HG02610 (cell line): ENCODE data around the gene IPCEF1.
A peak's percentile ranks its signal among the peaks of the same experiment; 100 is the strongest.
"Not testable (repeated sequence)": the region's sequence is repeated elsewhere in the genome, so short reads cannot be mapped to it uniquely, and the experiment has no call there.

Experiments used
- ATAC-seq: cut with Tn5 transposase; IDR thresholded peaks from one replicate; pipeline ENCODE4 v1.9.1; 2021; ENCODE audit warnings: mild to moderate bottlenecking, moderate library complexity; ENCODE audit not compliant: unreplicated experiment

Gene IPCEF1

DNA sequence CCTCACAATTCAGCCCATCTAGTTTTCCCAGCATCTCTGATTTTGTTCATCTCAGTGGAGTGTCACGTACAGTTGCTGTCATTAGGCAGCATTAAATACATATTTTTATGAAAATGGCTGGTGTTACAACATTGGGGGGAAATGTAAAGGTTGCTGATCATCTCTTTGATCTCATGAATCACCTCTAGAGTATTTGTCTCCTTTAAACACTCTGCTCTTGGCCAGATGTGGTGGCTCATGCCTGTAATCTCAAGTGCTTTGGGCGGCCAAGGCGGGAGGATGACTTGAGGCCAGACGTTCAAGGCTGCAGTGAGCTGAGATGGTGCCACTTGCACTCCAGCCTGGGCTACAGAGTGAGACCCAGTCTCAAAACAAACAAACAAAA, 128.1 kb downstream of the IPCEF1 start:
- no peak for ATAC-seq

- no peak for ATAC-seq
Measured at GRCh38 chr6:154227862-154228520, 128.6 kb downstream of the IPCEF1 start.

DNA sequence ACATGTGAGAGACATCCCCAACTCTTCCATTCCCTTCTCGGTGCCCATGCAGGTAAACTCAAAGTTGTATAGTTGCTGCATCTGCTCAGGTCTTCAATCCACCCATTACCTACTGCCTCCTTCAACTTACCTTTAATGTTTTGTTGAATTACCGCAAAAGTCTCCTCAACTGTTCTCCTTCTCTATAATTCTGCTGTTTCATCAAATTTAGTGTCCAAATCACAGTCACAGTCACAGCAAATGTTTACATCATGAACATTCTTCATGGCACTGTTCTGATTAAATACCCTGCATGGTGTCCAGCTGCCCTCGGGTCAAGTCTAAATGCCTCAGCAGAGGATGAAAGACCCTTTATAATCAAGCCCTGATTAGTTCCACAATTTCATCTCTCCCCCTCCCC, 130.1 kb downstream of the IPCEF1 start:
- ATAC-seq, result no peak

DNA sequence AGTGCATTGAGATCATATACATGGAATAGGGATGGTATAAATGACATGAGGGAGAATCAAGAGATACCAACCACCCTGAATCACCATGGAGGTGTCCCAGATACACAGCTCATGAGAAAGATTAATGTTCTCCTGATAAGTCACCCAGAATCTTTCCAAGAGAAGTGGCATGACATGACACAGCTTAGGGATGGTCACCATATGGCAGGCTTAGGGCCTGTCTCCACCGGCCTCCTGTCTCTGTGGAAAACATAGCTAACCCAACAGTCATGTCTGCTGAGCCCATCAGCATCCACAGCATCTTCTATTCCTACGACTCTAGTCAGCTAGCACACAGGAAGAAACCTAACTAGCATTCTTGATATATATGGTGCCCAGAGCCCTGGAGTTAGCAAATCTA, 133.3 kb downstream of the IPCEF1 start:
- no peak for ATAC-seq

- no peak for ATAC-seq
Measured at GRCh38 chr6:154222716-154223115, 133.9 kb downstream of the IPCEF1 start.

- no peak for ATAC-seq
Measured at GRCh38 chr6:154219250-154219649, 137.4 kb downstream of the IPCEF1 start.

- ATAC-seq, result no peak
Measured at GRCh38 chr6:154218787-154219186, 137.8 kb downstream of the IPCEF1 start.

- no peak for ATAC-seq
Measured at GRCh38 chr6:154218301-154218700, 138.3 kb downstream of the IPCEF1 start.

DNA sequence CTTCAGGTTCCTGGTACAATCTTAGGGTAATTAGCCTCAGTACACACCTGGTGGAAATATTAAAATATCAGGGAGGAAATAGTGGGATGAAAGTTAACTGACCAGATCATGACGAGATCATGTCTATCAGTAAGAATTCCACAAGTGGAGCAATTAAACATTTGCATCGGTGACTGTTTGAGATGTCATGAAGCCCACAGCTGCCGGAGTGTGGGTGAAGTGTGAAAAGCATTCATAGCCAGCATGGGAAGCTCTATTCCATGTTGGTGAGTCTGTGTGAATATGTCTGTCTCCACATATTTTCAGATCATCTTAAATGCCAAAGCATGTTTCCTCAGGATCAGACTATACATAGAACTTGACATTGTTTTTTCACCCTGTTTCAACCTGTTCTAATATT, 142.8 kb downstream of the IPCEF1 start:
- no peak for ATAC-seq

DNA sequence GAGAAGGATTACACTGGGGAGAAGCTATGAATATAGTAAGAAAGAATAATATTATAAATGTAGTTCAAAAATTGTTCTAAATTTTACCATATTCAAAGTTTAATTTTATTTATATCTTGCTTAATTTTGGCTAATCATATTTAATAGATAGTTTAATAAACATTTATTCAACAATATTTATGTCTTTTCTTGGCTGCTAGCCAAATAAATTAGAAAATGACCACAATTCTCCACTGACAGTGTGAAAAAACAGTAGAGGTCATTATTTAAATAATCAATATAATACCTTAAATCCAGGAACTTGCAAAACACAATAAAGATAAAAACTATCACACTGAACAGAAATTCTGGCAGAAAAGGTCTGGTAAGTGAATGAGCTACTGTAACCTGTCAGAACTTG, 145.9 kb downstream of the IPCEF1 start:
- no peak for ATAC-seq

DNA sequence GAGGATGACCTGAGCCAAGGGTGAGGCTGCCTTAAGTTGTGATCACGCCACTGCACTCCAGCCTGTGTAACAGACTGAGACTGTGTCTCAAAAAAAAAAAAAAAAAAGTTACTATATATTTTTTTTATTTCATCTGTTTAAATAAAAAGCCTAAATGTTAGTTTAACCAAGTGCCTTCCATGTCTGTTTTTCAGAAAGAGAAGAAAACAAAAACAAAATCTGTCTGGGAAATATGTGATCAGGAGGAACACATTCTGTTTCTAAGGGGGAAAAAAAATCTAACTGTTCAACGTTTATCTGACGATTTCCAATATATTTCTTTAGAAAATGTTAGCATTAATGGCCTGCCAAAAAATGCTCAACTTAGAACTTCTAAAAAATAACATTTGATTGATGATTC, 147.0 kb downstream of the IPCEF1 start:
- ATAC-seq, result no peak

DNA sequence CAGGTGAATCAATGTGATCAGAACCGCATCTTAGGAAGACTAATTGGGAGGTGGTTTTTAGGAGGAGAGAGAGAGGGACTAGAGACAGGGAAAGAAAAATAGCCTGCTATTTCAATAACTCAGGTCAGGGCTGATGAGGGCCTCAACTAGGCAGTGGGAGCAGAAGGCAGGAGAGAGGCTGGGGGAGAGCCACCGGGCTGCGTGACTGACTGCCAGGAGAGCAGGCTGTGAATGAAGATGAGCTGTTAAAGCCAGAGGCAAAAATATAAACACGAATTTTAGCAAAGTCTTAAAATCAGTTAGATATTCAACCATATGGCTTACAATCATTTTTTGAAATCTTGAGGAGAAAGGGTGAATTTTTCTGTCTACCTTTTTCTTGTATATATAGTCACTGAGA, 149.6 kb downstream of the IPCEF1 start:
- no peak for ATAC-seq

DNA sequence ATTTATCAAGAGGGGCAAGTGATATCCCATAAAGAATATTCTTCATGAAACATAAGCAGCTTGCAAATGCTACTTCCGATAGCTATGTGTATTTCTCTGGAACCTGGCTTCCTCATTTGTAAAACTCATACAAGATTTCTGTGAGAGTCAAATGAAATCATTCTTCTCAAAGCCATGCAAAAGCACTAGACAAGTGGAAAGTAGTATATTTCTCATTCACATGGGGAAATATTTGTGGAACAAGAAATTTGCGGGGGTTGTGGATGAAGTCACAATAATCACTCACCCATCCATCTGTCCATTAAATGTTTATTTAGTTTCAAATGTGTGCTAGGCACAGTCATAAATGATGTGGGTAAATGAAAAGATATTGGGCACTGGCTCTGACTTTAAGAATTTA, 150.5 kb downstream of the IPCEF1 start:
- no peak for ATAC-seq

DNA sequence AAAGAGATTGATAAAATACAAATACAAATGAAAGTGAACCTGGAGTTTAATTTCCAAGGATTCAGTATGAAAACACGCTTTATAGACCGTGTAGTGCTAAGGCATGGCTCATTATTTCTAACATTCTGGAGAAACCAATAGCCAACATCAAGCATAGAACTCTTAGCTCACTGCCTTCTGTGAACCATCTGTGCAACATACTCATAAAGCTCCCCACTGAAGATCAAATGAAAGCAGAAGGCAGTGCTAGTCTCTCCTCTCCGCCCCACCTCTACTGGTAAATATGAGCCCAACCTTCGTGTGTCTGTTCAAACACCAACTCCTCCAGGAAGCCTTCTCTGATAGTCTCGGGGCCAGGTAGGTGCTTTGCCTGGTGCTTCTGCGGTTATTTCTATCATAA, 153.6 kb downstream of the IPCEF1 start:
- no peak for ATAC-seq

DNA sequence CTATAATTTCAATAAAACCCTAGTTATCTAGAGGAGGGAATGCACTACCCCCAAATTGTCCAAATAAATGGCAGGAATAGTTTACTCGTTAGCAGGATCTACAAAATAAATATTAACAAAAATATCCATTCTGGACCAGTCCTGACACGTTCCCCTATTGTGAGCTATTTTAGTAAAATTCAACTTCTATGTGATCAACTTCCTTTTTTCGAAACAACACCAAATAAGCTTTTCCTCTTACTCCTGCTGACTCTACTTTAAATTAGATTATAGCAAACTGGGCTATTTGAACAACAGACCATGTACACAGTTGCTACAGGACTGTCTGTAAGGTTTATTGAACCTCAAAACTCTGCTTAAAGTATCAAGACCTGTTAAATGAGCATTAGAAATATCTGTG, 154.3 kb downstream of the IPCEF1 start:
- ATAC-seq, result no peak

DNA sequence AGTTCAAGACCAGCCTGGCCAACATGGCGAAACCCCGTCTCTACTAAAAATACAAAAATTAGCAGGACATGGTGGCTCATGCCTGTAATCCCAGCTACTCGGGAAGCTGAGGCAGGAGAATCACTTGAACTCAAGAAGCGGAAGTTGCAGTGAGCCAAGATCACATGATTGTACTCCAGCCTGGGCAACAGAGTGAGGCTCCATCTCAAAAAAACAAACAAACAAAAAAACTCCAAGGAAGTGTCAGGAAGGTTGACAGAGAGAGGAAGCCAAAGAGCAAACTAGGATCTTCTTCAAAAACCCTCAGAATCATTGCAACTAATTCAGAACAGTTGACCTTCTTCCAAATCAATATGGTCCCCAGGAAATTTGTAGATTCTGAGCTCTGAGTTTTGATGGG, 154.9 kb downstream of the IPCEF1 start:
- not testable (repeated sequence) for ATAC-seq

DNA sequence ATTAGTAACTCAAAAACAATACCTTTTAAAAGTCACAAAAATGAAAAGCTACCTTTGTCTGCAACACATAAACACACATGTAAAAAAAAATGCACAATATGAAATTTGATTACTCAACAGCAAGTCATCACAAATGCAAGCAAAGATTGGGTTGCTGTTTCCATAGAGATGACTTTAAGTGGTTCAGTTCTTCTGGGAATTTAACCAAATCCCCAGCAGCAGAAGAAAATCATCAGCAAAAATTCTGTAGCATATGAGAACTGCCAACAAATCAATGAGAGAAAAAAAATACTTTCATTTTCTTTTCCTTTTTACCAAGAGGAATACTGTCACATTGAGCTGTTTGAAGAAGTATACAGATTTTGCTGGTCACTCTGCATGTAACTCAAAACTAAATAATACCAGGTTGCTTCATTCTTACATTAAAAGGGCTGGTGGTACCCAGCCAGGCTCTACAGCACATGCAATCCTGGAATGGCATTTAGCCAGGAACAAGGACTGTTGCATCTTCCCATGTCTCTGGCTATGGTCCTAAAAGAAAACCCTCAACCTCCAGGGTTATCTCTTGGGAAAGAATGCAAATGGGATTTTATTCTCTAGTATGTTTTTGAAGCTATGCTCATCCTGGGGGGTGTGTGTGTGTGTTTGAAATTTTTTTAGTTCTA, 159.3 kb downstream of the IPCEF1 start:
- no peak for ATAC-seq

DNA sequence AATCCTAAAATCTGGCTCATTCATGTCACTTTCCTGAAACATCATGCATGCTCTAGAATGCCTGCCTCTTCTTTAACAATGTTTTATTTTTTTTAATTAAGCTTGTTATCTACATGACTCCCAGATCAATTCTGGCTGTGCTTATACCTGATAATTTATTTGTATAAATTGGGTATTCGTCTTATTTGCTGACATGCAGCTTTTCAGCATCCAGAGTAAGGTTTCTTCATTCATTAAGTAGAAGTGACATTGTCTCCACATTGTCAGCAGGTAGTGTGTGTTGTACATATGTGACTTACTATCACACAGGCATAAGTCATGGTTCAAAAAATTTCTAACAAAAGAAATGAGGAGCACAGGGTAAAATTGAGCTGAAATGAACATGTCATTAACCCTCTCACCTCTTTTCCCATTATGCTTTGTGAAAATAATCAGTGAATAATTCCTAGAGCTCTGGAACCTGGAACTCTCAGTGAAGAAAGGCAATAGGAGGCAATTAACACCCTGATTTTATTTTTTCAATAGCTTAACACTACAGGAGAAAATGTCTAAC, 160.2 kb downstream of the IPCEF1 start:
- ATAC-seq, result no peak

DNA sequence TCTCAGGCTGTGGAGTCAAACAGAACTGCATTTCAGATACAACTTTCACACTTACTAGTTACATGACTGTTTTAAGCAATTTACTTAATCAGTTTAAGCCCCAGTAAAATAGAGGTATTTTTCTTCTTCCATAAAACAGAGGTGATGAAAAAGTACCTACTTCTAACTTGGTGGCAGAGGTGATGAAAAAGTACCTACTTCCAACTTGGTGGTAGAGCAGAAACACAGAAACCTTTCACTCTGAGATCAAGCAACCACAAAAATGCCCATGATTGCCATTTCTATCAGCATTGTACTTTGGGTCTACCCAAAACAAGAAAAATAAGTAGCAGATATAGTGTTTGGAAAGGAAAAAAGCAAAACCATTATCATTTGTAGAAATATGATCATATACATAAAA, 168.9 kb downstream of the IPCEF1 start:
- ATAC-seq, result peak; percentile 66

- peak; percentile 8 for ATAC-seq
Measured at GRCh38 chr6:154187203-154187602, 169.4 kb downstream of the IPCEF1 start.

- no peak for ATAC-seq
Measured at GRCh38 chr6:154179434-154179833, 177.2 kb downstream of the IPCEF1 start.

DNA sequence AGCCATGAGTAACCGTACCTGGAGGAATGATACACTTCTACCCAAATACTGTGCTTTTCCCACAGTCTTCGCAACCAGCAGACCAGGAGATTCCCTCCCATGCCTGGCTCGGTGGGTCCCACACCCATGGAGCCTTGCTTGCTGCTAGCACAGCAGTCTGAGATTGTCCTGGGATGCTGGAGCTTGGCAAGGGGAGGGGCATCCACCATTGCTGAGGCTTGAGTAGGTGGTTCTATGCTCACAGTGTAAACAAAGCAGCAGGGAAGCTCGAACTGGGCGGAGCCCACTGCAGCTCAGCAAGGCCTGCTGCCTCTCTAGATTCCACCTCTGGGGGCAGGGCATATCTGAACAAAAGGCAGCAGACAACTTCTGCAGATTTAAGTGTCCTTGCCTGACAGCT, 184.2 kb downstream of the IPCEF1 start:
- ATAC-seq, result not testable (repeated sequence)

GRCh38 chr6:154170106-154170505, 186.5 kb downstream of the IPCEF1 start:
- ATAC-seq, result no peak
